KMS-11 (cell line): Measurements from ENCODE around the gene EXOSC9.
A peak's percentile ranks its signal among the peaks of the same experiment; 100 is the strongest.
"Not testable (repeated sequence)": the region's sequence is repeated elsewhere in the genome, so short reads cannot be mapped to it uniquely, and the experiment has no call there.

Source experiments
- H2AFZ ChIP-seq: fragments of 200-600 bp; sonication (generic); 2 replicates; pipeline ENCODE4 v1.6.1; 2016; ENCODE audit warnings: antibody characterized with exemption, mixed run types, low read depth
- H3K27ac ChIP-seq: fragments of 200-600 bp; sonication (generic); 2 replicates; pipeline ENCODE4 v1.6.1; 2016; ENCODE audit warnings: mild to moderate bottlenecking, mixed run types
- H3K27me3 ChIP-seq: fragments of 200-600 bp; sonication (generic); 2 replicates; pipeline ENCODE4 v1.6.1; 2017; ENCODE audit warnings: mild to moderate bottlenecking, low read depth, mixed run types, moderate library complexity; ENCODE audit not compliant: insufficient read depth
- H3K36me3 ChIP-seq: fragments of 200-600 bp; sonication (generic); 2 replicates; pipeline ENCODE4 v1.6.1; 2017; ENCODE audit warnings: mild to moderate bottlenecking, mixed run types; ENCODE audit not compliant: insufficient read depth
- H3K4me1 ChIP-seq: fragments of 200-600 bp; sonication (generic); 2 replicates; pipeline ENCODE4 v1.6.1; 2016; ENCODE audit warnings: mild to moderate bottlenecking, low read depth, mixed run types; ENCODE audit not compliant: poor library complexity, severe bottlenecking
- H3K4me2 ChIP-seq: fragments of 200-600 bp; sonication (generic); 2 replicates; pipeline ENCODE4 v1.7.0; 2016; ENCODE audit warnings: mild to moderate bottlenecking, mixed run types
- H3K4me3 ChIP-seq: fragments of 200-600 bp; sonication (generic); IDR thresholded peaks from 2 replicates; pipeline ENCODE4 v1.6.1; 2017; ENCODE audit warnings: low read depth, low read length, mixed read lengths; ENCODE audit not compliant: insufficient read depth
- H3K79me2 ChIP-seq: fragments of 200-600 bp; sonication (generic); 2 replicates; pipeline ENCODE4 v1.6.1; 2016; ENCODE audit warnings: low read depth, mixed run types; ENCODE audit not compliant: insufficient read depth
- H3K9ac ChIP-seq: fragments of 200-600 bp; sonication (generic); 2 replicates; pipeline ENCODE4 v1.6.1; 2016; ENCODE audit warnings: mild to moderate bottlenecking, mixed run types
- H4K20me1 ChIP-seq: fragments of 200-600 bp; sonication (generic); 2 replicates; pipeline ENCODE4 v1.6.1; 2016; ENCODE audit warnings: mild to moderate bottlenecking, mixed run types; ENCODE audit not compliant: insufficient read depth
- TF ChIP-seq, protein P1 (sequence below): fragments of 200-600 bp; sonication (generic); conservative IDR thresholded peaks from 2 replicates; pipeline ENCODE4 v1.6.1; 2017; ENCODE audit warnings: low read depth, mild to moderate bottlenecking, antibody characterized with exemption, low read length, moderate library complexity, mixed read lengths

Gene EXOSC9, protein sequence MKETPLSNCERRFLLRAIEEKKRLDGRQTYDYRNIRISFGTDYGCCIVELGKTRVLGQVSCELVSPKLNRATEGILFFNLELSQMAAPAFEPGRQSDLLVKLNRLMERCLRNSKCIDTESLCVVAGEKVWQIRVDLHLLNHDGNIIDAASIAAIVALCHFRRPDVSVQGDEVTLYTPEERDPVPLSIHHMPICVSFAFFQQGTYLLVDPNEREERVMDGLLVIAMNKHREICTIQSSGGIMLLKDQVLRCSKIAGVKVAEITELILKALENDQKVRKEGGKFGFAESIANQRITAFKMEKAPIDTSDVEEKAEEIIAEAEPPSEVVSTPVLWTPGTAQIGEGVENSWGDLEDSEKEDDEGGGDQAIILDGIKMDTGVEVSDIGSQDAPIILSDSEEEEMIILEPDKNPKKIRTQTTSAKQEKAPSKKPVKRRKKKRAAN

DNA sequence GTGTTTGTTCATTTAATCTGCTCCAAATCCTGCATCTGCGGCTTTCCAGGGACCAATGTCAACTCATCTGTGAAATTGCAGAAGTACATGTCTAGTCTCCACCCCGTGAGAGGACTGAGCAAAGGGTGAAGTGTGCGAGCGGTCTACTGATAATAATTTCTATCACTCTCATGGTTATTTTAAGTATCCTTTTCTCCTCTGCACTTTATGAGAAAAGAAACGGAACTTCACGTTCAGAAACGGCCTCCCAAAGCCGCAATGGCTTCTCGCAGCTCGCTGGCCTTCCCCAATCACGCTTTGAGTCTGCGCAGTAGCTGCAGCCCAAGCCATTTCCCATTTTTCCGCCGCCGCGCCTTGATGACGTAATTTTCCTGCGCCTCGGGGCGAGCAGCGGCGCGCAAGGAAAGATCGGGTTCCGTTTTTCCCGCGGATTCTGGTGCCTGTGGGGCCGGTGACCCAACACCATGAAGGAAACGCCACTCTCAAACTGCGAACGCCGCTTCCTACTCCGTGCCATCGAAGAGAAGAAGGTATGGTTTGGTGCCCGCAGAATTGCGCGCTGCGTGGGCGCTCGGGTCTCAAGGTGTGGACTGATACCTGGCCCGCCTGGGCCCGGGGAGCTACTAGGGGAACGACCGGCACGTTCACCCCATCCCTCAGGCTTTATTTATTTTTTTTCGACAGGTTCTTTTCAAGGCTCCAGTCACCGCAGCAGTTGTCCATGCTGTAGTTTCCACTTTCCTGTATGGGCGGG, at the start of gene EXOSC9:
TSS of gene EXOSC9 (plus strand) at position 363 of the 754 bp plus-strand sequence. CDS start at position 465, 102 bp downstream.
- peaks cover 19% of the 10 kb centered on the region; the same call in 1 of the 2 replicates for H3K79me2 ChIP-seq
- peak within 1 kb of the TSS; percentile 94 for H3K4me2 ChIP-seq
- H3K4me3 ChIP-seq: peak within 1 kb of the TSS; percentile 67
- peaks cover 35% of the 10 kb centered on the region for H3K4me1 ChIP-seq
- peak within 1 kb of the TSS; percentile 78 for H3K27ac ChIP-seq
- no peaks in the 10 kb centered on the region for H3K27me3 ChIP-seq
- TF ChIP-seq, protein P1, sequence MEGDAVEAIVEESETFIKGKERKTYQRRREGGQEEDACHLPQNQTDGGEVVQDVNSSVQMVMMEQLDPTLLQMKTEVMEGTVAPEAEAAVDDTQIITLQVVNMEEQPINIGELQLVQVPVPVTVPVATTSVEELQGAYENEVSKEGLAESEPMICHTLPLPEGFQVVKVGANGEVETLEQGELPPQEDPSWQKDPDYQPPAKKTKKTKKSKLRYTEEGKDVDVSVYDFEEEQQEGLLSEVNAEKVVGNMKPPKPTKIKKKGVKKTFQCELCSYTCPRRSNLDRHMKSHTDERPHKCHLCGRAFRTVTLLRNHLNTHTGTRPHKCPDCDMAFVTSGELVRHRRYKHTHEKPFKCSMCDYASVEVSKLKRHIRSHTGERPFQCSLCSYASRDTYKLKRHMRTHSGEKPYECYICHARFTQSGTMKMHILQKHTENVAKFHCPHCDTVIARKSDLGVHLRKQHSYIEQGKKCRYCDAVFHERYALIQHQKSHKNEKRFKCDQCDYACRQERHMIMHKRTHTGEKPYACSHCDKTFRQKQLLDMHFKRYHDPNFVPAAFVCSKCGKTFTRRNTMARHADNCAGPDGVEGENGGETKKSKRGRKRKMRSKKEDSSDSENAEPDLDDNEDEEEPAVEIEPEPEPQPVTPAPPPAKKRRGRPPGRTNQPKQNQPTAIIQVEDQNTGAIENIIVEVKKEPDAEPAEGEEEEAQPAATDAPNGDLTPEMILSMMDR: no peak
- peak within 1 kb of the TSS; percentile 88 for H3K9ac ChIP-seq
- H2AFZ ChIP-seq: peak within 1 kb of the TSS; percentile 99
- H3K36me3 ChIP-seq: peaks cover 4% of the 10 kb centered on the region; the same call in 1 of the 2 replicates
- no peaks in the 10 kb centered on the region for H4K20me1 ChIP-seq

DNA sequence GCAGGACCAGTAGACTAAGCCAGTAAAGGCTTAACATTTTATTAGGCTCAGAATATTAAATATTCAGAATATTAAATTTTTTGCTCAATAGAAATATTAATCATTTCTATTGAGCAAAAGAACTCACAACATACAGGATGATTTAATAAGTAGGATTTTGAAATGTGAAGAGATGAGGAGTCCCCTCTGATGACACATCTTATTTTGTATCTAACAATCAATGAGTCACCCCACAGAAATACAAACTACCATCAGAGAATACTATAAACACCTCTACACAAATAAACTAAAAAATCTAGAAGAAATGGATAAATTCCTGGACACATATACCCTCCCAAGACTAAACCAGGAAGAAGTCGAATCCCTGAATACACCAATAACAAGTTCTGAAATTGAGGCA, 49.0 kb upstream of the EXOSC9 start:
- H3K4me2 ChIP-seq, H4K20me1 ChIP-seq, H3K27ac ChIP-seq, H3K36me3 ChIP-seq, H2AFZ ChIP-seq, H3K79me2 ChIP-seq, H3K9ac ChIP-seq, H3K4me1 ChIP-seq, H3K27me3 ChIP-seq, H3K4me3 ChIP-seq: not testable (repeated sequence)

DNA sequence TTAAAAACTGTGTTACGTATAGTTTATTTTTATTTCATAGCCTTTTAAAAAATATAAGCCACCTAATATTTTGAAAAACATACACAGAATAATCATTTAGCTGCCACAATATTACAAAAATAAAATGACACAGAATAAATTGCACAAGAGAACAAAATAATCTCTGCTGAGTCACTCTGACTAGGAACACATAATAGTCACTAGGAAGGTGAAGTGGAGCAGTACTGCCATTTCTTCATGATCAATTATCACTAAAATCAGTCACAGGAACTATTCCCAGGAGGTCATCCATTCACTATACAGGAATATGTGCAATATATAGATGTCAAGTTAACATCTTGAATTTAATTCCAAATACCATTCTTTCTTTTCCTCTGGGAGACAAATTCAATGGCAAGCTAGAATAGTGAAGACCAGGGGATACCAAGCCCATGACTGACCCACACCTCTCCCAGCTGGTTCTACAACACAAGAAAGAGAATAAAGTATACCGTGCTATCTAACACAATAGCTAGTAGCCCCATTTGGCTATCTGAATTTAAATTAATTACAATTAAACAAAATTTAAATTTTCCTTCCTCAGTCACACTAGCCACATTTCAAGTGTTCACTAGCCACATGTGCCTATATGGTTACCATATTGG, 42.1 kb upstream of the EXOSC9 start:
- Histone ChIP-seq H3K36me3 (no peaks in the 10 kb centered on the region), H3K79me2 (no peaks in the 10 kb centered on the region), H3K27me3 (no peaks in the 10 kb centered on the region), H2AFZ (no peak overlapping the region), H3K4me2 (no peak overlapping the region), H3K4me3 (no peak overlapping the region), H3K4me1 (no peaks in the 10 kb centered on the region), H3K27ac (no peak overlapping the region), H3K9ac (no peak overlapping the region), H4K20me1 (no peaks in the 10 kb centered on the region)
- TF ChIP-seq, protein P1: no peak

DNA sequence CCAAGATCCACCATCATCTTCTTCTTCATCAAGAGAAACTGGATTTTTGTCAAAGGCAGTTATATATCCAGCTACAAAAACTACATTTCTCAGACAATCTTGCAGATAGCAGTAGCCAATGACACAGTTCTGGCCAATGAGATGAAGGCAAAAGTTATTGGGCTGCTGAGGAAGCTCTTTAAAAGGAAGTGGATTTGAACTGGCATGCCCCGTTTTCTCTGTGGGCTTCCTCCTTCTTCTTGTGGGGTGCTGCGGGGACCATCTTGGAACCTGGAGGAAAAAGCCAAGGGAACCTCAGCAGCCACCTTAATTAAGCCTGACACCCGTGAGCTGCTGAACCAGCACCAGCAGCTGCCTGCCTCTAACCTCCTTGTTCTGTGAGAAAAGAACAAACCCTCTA, 40.9 kb upstream of the EXOSC9 start:
- H3K4me2 ChIP-seq: no peak overlapping the region
- no peak overlapping the region for H2AFZ ChIP-seq
- no peak overlapping the region for H3K9ac ChIP-seq

More for the DNA sequence above, 40.9 kb upstream of the EXOSC9 start:
- no peaks in the 10 kb centered on the region for H3K4me1 ChIP-seq
- H3K4me3 ChIP-seq: no peak overlapping the region
- no peaks in the 10 kb centered on the region for H3K36me3 ChIP-seq
- H3K27ac ChIP-seq: no peak overlapping the region
- H3K79me2 ChIP-seq: no peaks in the 10 kb centered on the region
- H4K20me1 ChIP-seq: no peaks in the 10 kb centered on the region
- TF ChIP-seq, protein P1: no peak
- no peaks in the 10 kb centered on the region for H3K27me3 ChIP-seq
